ENCODE data around the gene CLEC20A.

DNA sequence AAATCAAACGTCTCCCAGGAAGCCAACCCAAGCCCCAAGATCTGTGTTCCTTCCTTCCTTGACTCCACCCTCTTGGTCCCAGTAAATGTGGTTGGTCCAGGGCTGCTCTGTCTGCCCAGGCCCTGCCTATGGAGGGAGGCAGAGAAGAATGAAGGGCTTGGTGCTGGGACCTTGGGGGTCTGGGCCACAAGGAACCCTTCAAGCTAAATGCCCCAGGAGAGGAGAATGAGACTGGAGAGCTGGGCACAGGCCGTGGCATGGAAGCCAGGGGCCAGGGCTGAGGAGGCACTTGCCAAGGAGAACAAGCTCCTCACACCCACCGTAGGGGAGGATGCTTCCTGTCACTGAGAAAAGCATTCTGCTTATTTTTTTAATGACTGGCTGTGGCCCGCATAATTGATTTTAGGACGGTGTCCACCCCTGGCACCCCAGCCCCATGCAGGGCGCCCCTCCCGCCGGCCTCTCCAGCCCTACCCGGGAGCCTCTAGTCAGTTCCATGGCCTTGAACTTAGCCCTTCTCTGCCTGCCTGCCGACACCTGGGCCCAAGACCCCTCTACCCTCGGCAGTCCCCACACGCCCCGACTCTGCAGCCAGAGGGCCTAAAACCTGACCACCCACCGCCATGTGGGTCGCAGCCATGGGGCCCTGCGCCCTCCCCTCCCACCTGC lies 889 bp downstream of the CLEC20A start:
- no peak for TF ChIP-seq ZNF274 (IDR thresholded peaks at IDR 0.05; ENCODE audit: low read depth, low read length)
- TF ChIP-seq YY1 (IDR thresholded peaks at IDR 0.05; ENCODE audit: insufficient read depth, insufficient read length): no peak

Data from NT2/D1 (cell line).